ENCODE data around the gene DNAH3. TPM values are rescaled to one million over a fixed set of nuclear protein-coding genes. Genes with fewer than 3 reads are reported as not detected.

The DNAH3 gene
- total and polyA plus RNA-seq, 2 of the 13 experiments (the other 11 are each of a cell fraction or from before 2014, with no cell fraction given): 0.07 to 0.08 TPM

DNA sequence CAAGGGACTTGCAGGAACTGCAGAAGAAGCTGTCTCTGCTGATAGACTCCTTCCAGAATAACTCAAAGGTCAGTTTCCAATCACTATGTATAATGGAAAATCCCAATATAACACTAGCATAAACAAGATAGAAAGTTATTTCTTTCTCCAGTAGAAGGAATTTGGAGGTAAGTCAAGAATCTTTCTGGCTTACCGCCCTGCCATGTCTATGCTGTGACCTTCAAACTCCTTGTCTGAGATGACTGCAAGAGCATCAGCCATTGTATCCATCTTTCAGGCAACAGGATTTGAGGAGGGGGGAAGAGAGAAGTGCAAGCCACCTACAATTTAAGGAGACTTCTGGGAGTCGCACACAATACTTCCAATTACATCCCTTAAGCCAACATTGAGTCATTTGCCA is 10.6 kb upstream of the DNAH3 start (continued):
- no peak for TF ChIP-seq ZEB1 (IDR thresholded peaks at IDR 0.05; ENCODE audit: insufficient replicate concordance, low read depth)
- no peak for TF ChIP-seq WIZ (CRISPR knock-in tag; IDR thresholded peaks at IDR 0.05)
- TF ChIP-seq, protein P1, sequence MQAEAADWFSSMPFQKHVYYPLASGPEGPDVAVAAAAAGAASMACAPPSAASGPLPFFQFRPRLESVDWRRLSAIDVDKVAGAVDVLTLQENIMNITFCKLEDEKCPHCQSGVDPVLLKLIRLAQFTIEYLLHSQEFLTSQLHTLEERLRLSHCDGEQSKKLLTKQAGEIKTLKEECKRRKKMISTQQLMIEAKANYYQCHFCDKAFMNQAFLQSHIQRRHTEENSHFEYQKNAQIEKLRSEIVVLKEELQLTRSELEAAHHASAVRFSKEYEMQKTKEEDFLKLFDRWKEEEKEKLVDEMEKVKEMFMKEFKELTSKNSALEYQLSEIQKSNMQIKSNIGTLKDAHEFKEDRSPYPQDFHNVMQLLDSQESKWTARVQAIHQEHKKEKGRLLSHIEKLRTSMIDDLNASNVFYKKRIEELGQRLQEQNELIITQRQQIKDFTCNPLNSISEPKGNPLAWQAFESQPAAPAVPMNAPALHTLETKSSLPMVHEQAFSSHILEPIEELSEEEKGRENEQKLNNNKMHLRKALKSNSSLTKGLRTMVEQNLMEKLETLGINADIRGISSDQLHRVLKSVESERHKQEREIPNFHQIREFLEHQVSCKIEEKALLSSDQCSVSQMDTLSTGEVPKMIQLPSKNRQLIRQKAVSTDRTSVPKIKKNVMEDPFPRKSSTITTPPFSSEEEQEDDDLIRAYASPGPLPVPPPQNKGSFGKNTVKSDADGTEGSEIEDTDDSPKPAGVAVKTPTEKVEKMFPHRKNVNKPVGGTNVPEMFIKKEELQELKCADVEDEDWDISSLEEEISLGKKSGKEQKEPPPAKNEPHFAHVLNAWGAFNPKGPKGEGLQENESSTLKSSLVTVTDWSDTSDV (CRISPR knock-in tag; IDR thresholded peaks at IDR 0.05): no peak

DNA sequence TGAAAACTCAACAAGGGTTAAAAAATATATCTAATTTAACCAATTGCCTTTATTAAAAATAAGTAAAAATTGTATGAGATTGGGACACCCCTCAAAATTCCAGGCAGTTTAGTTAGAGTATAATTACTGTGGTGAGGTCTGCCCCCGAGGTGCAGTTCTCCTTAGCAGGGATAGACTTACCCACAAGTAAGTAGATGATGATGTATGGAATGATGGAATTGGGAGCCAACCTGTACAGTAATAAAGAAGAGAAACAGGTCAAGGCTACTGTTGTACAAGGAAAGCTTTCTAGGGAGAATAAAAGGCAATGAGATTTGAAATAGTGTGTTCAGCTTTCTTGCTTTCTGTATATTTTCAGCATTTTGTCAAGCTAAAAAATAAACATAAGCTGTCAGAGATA is 9.6 kb upstream of the DNAH3 start:
- H3K79me2 ChIP-seq (ENCODE audit: insufficient read depth, low read length): no peaks in the 10 kb centered on the region
- H3K4me2 ChIP-seq (ENCODE audit: low read depth, low read length): no peak overlapping the region
- no peak overlapping the region for H3K4me3 ChIP-seq (replicated peaks in 1 of 3; ENCODE audit: insufficient read depth in 1 of 3, low read depth in 2 of 3, low read length in 3 of 3)
- intact Hi-C loops (cut with micrococcal nuclease; ENCODE audit: unreplicated experiment): no loop called here
- no peak for DNase-seq (ENCODE audit: low spot score)
- H3K9ac ChIP-seq (ENCODE audit: insufficient read depth, low read depth, low read length): no peak overlapping the region
- POLR2A ChIA-PET: interaction anchor here (1.0 to 1.4 kb wide), 2 partner anchors 102 to 141 kb away, joined by 3 to 5 read pairs; no protein-coding TSS in a partner anchor
- H3K9me3 ChIP-seq (ENCODE audit: low read length): no peaks in the 10 kb centered on the region
- peaks cover 33% of the 10 kb centered on the region for H3K4me1 ChIP-seq (ENCODE audit: insufficient read depth, low read length)
- no peak for TF ChIP-seq TAF1 (CRISPR knock-in tag; IDR thresholded peaks at IDR 0.05)
- TF ChIP-seq, protein P2, sequence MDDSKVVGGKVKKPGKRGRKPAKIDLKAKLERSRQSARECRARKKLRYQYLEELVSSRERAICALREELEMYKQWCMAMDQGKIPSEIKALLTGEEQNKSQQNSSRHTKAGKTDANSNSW (CRISPR knock-in tag; IDR thresholded peaks at IDR 0.05; ENCODE audit: borderline replicate concordance): no peak
- TF ChIP-seq, protein P3, sequence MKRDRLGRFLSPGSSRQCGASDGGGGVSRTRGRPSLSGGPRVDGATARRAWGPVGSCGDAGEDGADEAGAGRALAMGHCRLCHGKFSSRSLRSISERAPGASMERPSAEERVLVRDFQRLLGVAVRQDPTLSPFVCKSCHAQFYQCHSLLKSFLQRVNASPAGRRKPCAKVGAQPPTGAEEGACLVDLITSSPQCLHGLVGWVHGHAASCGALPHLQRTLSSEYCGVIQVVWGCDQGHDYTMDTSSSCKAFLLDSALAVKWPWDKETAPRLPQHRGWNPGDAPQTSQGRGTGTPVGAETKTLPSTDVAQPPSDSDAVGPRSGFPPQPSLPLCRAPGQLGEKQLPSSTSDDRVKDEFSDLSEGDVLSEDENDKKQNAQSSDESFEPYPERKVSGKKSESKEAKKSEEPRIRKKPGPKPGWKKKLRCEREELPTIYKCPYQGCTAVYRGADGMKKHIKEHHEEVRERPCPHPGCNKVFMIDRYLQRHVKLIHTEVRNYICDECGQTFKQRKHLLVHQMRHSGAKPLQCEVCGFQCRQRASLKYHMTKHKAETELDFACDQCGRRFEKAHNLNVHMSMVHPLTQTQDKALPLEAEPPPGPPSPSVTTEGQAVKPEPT (CRISPR knock-in tag; IDR thresholded peaks at IDR 0.05; ENCODE audit: low read depth): no peak
- no peak for TF ChIP-seq ZNF883 (CRISPR knock-in tag; IDR thresholded peaks at IDR 0.05; ENCODE audit: not compliant biosample characterization)
- no peak for TF ChIP-seq ZNF501 (CRISPR knock-in tag; IDR thresholded peaks at IDR 0.05)
- TF ChIP-seq HOXA7 (CRISPR knock-in tag; IDR thresholded peaks at IDR 0.05): no peak
- TF ChIP-seq, protein P4, sequence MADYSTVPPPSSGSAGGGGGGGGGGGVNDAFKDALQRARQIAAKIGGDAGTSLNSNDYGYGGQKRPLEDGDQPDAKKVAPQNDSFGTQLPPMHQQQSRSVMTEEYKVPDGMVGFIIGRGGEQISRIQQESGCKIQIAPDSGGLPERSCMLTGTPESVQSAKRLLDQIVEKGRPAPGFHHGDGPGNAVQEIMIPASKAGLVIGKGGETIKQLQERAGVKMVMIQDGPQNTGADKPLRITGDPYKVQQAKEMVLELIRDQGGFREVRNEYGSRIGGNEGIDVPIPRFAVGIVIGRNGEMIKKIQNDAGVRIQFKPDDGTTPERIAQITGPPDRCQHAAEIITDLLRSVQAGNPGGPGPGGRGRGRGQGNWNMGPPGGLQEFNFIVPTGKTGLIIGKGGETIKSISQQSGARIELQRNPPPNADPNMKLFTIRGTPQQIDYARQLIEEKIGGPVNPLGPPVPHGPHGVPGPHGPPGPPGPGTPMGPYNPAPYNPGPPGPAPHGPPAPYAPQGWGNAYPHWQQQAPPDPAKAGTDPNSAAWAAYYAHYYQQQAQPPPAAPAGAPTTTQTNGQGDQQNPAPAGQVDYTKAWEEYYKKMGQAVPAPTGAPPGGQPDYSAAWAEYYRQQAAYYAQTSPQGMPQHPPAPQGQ (CRISPR knock-in tag; IDR thresholded peaks at IDR 0.05; ENCODE audit: borderline replicate concordance): no peak
- TF ChIP-seq CEBPG (CRISPR knock-in tag; IDR thresholded peaks at IDR 0.05): no peak
- CTCF ChIA-PET (ENCODE audit: low intra/inter-chr PET ratio, low total read pairs): interaction anchor here (1.4 kb wide), 1 partner anchor 140 kb away, joined by 3 read pairs; no protein-coding TSS in a partner anchor
- WGBS (ENCODE audit: low lambda C conversion rate): 49% methylated on average over 1 of the region's 1 CpG
- H2AFZ ChIP-seq (ENCODE audit: low read length): no peak overlapping the region
- H3K27me3 ChIP-seq (ENCODE audit: control insufficient read depth in 1 of 2, insufficient read depth in 2 of 2, low read length in 2 of 2): peaks cover 2 to 18% of the 10 kb centered on the region in 2 experiments; a peak in 2 of 5 replicates
- no peaks in the 10 kb centered on the region for H3K36me3 ChIP-seq (replicated peaks in 1 of 2; ENCODE audit: control insufficient read depth in 1 of 2, insufficient read depth in 2 of 2, low read length in 2 of 2)
- no peak for FAIRE-seq
- no TSS peak for BruUV-seq (replicated peaks)
- in situ Hi-C loops (cut with HindIII; ENCODE audit: extremely low pct_ligation_motif_present, low pct_unique_long_range_greater_than_20kb): loop anchor here (25.0 kb wide), 1 partner anchor 1177 kb away; no protein-coding TSS in a partner anchor
- no peaks in the 10 kb centered on the region for H4K20me1 ChIP-seq (ENCODE audit: insufficient read depth, low read length)
- no peak for ATAC-seq
- no peak overlapping the region for H3K27ac ChIP-seq (ENCODE audit: extremely low read length, insufficient read depth, low read length)

Data from HepG2 (cell line).